SK-N-SH (cell line): Measurements from ENCODE around the gene GSG1L. TPM values are rescaled to one million over a fixed set of nuclear protein-coding genes. Genes with fewer than 3 reads are reported as not detected.

Experiments
- CTCF ChIA-PET: fragments of 300-600, 350-600 bp; formaldehyde crosslinking; extraction: SDS; loops from one replicate; lab custom pipeline; 2021; lab: Yijun Ruan, JAX
- POLR2A ChIA-PET: fragments of 350-600 bp; sonication (Branson Sonifier 250); formaldehyde crosslinking; extraction: SDS; loops from one replicate; lab custom pipeline; 2020; ENCODE audit warnings: antibody characterized with exemption, inconsistent platforms; lab: Yijun Ruan, JAX
- DNase-seq: peaks from one replicate; pipeline ENCODE4 v3.0.0; 2012
- H2AFZ ChIP-seq: fragments of 200-600 bp; sonication (generic); 2 replicates; pipeline ENCODE4 v1.8.1; 2016; ENCODE audit warnings: antibody characterized with exemption, mild to moderate bottlenecking, low read depth
- H3F3A ChIP-seq: fragments of 200-600 bp; sonication (generic); replicated peaks from 2 replicates; pipeline ENCODE3; 2016; ENCODE audit warnings: antibody characterized with exemption, mild to moderate bottlenecking; ENCODE audit not compliant: insufficient read depth
- H3K27ac ChIP-seq, 2 experiments: fragments of 200-500 bp in 1 of 2; fragments of 200-600 bp in 1 of 2; sonication (Bioruptor generic) in 1 of 2; sonication (generic), shearing (Covaris generic) in 1 of 2; 2 replicates each; pipeline versions ENCODE4 v1.5.1 to v1.6.1; 2014 to 2016; ENCODE audit warnings: low read depth in 2 of 2, inconsistent platforms in 1 of 2, low read length in 1 of 2, mild to moderate bottlenecking in 1 of 2, mixed read lengths in 1 of 2
- H3K27me3 ChIP-seq: fragments of 200-600 bp; sonication (generic), shearing (Covaris generic); 2 replicates; pipeline ENCODE4 v1.6.1; 2016; ENCODE audit warnings: mixed run types; ENCODE audit not compliant: insufficient read depth
- H3K36me3 ChIP-seq, 2 experiments: fragments of 200-500 bp in 1 of 2; fragments of 200-600 bp in 1 of 2; sonication (Bioruptor generic) in 1 of 2; sonication (generic) in 1 of 2; replicated peaks in 1 of 2; 2 replicates each; pipeline versions ENCODE3 to v1.5.1; 2014 to 2016; ENCODE audit warnings: low read length in 1 of 2, mild to moderate bottlenecking in 1 of 2; ENCODE audit not compliant: insufficient read depth in 2 of 2, control insufficient read depth in 1 of 2
- H3K4me1 ChIP-seq, 2 experiments: fragments of 200-500 bp in 1 of 2; fragments of 200-600 bp in 1 of 2; sonication (Bioruptor generic) in 1 of 2; sonication (generic), shearing (Covaris generic) in 1 of 2; 2 replicates each; pipeline versions ENCODE4 v1.5.1 to v1.6.1; 2014 to 2016; ENCODE audit warnings: low read depth in 1 of 2, low read length in 1 of 2, mixed run types in 1 of 2; ENCODE audit not compliant: insufficient read depth in 2 of 2, control insufficient read depth in 1 of 2
- H3K4me2 ChIP-seq: fragments of 200-600 bp; sonication (generic), shearing (Covaris generic); 2 replicates; pipeline ENCODE4 v1.6.1; 2017; ENCODE audit warnings: mixed run types
- H3K4me3 ChIP-seq, 2 experiments: fragments of 200-500 bp in 1 of 2; fragments of 200-600 bp in 1 of 2; sonication (Bioruptor generic) in 1 of 2; sonication (generic), shearing (Covaris generic) in 1 of 2; 2 replicates each; pipeline versions ENCODE4 v1.5.1 to v1.8.1; 2014 to 2016; ENCODE audit warnings: low read depth in 2 of 2, inconsistent platforms in 1 of 2, low read length in 1 of 2, mild to moderate bottlenecking in 1 of 2, mixed read lengths in 1 of 2, moderate library complexity in 1 of 2
- H3K79me2 ChIP-seq: fragments of 200-600 bp; sonication (generic); 2 replicates; pipeline ENCODE4 v1.8.1; 2017; ENCODE audit warnings: mild to moderate bottlenecking; ENCODE audit not compliant: insufficient read depth
- H3K9ac ChIP-seq: fragments of 200-600 bp; sonication (generic); 2 replicates; pipeline ENCODE4 v1.6.1; 2017; ENCODE audit warnings: mixed run types
- H3K9me2 ChIP-seq: fragments of 200-600 bp; sonication (generic); 2 replicates; pipeline ENCODE4 v1.6.1; 2017; ENCODE audit warnings: mixed run types
- H3K9me3 ChIP-seq: fragments of 200-600 bp; sonication (generic); 2 replicates; pipeline ENCODE4 v1.6.1; 2017; ENCODE audit warnings: mixed run types, mild to moderate bottlenecking, moderate library complexity
- H4K20me1 ChIP-seq: fragments of 200-600 bp; sonication (generic); 2 replicates; pipeline ENCODE4 v1.6.1; 2017; ENCODE audit warnings: mild to moderate bottlenecking, mixed run types; ENCODE audit not compliant: insufficient read depth
- ELF1 ChIP-seq: IDR thresholded peaks from 2 replicates; pipeline ENCODE4 v1.4.0; 2012
- GABPA ChIP-seq: IDR thresholded peaks from 2 replicates; pipeline ENCODE4 v1.4.0; 2012; ENCODE audit warnings: low read depth, mild to moderate bottlenecking
- GATA2 ChIP-seq: sonication (generic); formaldehyde crosslinking; IDR thresholded peaks from 2 replicates; pipeline ENCODE4 v1.5.0; 2020; ENCODE audit warnings: mild to moderate bottlenecking, missing genetic modification reagents
- POLR2AphosphoS5 ChIP-seq: IDR thresholded peaks from 2 replicates; pipeline ENCODE4 v1.6.1; 2012; ENCODE audit warnings: low read depth, low read length
- RFX5 ChIP-seq: IDR thresholded peaks from 2 replicates; pipeline ENCODE4 v1.6.1; 2012; ENCODE audit warnings: mild to moderate bottlenecking, improper control_type of control experiment, low read length
- RXRA ChIP-seq: IDR thresholded peaks from 2 replicates; pipeline ENCODE4 v1.4.0; 2012; ENCODE audit warnings: low read depth, mild to moderate bottlenecking, borderline replicate concordance
- SIN3A ChIP-seq: IDR thresholded peaks from 2 replicates; pipeline ENCODE4 v1.6.1; 2012; ENCODE audit warnings: low read depth, mild to moderate bottlenecking, low read length, moderate library complexity, borderline replicate concordance
- WGBS: methylation state at CpG from one replicate; pipeline ENCODE4 v1.1.6; 2017; ENCODE audit warnings: low lambda C conversion rate; 5-methylcytosine and 5-hydroxymethylcytosine counted together
- polyA plus RNA-seq, 3 experiments: library from polyadenylated mRNA; depleted of rRNA; stranded (reverse); fragments of >200 nt; gene quantifications; 2 replicates each; pipeline ENCODE4 v1.2.3, GENCODE V29; 2012
- TF ChIP-seq, protein P1 (sequence below): IDR thresholded peaks from 2 replicates; pipeline ENCODE4; 2012
- TF ChIP-seq, protein P2 (sequence below): fragments of 200-600 bp; sonication (generic); IDR thresholded peaks from 2 replicates; pipeline ENCODE4 v1.6.1; 2017; ENCODE audit warnings: antibody characterized with exemption, mild to moderate bottlenecking, moderate library complexity

Gene GSG1L
- polyA plus RNA-seq, 1 of the 3 experiments (the other 2 are of a cell fraction): not detected

DNA sequence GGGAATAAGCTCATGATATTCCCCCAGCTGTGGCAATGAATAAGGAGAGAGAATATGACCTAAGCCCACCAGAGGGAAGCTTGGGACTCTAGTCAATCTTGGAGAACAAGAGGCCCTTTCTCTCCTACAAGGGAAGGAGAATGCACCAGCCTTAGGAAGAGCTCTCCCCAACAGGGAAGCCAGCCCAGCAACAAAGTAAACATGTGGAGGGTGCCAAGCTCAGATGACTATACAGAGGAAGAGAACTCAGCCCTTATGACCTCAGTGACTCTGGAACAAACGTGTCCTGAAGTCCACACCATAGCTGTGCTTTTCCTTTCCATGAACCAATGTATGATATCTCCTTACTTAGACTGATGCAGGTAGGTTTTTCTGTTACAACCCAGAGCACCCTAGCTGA, 219.7 kb downstream of the GSG1L start:
- Histone ChIP-seq H3F3A (no peaks in the 10 kb centered on the region), H3K9me3 (no peaks in the 10 kb centered on the region), H3K36me3 (no peaks in the 10 kb centered on the region), H3K4me2 (no peak overlapping the region), H2AFZ (no peak overlapping the region), H3K27ac (no peak overlapping the region), H3K27me3 (no peaks in the 10 kb centered on the region), H4K20me1 (no peaks in the 10 kb centered on the region), H3K9ac (no peak overlapping the region), H3K4me1 (no peaks in the 10 kb centered on the region), H3K4me3 (no peak overlapping the region), H3K79me2 (no peaks in the 10 kb centered on the region), H3K9me2 (no peaks in the 10 kb centered on the region)
- TF ChIP-seq POLR2AphosphoS5 (no peak), RXRA (no peak), GABPA (no peak), RFX5 (no peak), SIN3A (no peak)
- TF ChIP-seq, protein P1, sequence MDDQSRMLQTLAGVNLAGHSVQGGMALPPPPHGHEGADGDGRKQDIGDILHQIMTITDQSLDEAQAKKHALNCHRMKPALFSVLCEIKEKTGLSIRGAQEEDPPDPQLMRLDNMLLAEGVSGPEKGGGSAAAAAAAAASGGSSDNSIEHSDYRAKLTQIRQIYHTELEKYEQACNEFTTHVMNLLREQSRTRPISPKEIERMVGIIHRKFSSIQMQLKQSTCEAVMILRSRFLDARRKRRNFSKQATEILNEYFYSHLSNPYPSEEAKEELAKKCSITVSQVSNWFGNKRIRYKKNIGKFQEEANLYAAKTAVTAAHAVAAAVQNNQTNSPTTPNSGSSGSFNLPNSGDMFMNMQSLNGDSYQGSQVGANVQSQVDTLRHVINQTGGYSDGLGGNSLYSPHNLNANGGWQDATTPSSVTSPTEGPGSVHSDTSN: no peak
- 0% methylated on average over 1 of the region's 1 CpG for WGBS
- ChIA-PET POLR2A (no interaction called here), CTCF (interaction anchor here (0.9 to 2.3 kb wide), 5 partner anchors 11 to 204 kb away, joined by 3 to 9 read pairs (median 5); no protein-coding TSS in a partner anchor)
- DNase-seq: no peak

DNA sequence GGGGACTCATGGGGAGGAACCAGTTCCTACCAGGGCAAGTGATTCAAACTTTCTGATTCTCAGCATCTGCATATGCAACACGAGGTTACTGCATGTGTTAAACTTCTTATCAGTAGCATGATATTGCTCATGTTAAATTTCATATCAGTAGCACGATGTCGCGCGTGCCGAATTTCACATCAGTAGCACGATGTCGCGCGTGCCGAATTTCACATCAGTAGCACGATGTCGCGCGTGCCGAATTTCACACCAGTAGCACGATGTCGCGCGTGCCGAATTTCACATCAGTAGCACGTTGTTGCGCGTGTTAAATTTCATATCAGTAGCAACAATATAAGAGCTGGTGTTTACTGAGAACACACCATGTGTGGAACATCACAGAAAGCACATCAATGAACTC, 221.6 kb downstream of the GSG1L start:
- no peaks in the 10 kb centered on the region for H3K27me3 ChIP-seq
- CTCF ChIA-PET: interaction anchor here (2.3 kb wide), 1 partner anchor 202 kb away, joined by 9 read pairs; no protein-coding TSS in a partner anchor

More for the DNA sequence above, 221.6 kb downstream of the GSG1L start:
- Histone ChIP-seq H3K9ac (no peak overlapping the region), H3K9me3 (no peaks in the 10 kb centered on the region), H3K27ac (no peak overlapping the region), H3K4me2 (no peak overlapping the region), H3F3A (no peaks in the 10 kb centered on the region), H2AFZ (no peak overlapping the region), H3K9me2 (no peaks in the 10 kb centered on the region), H3K4me3 (no peak overlapping the region), H3K79me2 (no peaks in the 10 kb centered on the region), H3K4me1 (no peaks in the 10 kb centered on the region), H3K36me3 (no peaks in the 10 kb centered on the region), H4K20me1 (no peaks in the 10 kb centered on the region)
- 79% methylated on average over 24 of the region's 24 CpGs for WGBS
- no peak for DNase-seq
- POLR2A ChIA-PET: no interaction called here
- TF ChIP-seq SIN3A (no peak), ELF1 (no peak), GATA2 (CRISPR knock-in tag) (no peak)
- TF ChIP-seq, protein P2, sequence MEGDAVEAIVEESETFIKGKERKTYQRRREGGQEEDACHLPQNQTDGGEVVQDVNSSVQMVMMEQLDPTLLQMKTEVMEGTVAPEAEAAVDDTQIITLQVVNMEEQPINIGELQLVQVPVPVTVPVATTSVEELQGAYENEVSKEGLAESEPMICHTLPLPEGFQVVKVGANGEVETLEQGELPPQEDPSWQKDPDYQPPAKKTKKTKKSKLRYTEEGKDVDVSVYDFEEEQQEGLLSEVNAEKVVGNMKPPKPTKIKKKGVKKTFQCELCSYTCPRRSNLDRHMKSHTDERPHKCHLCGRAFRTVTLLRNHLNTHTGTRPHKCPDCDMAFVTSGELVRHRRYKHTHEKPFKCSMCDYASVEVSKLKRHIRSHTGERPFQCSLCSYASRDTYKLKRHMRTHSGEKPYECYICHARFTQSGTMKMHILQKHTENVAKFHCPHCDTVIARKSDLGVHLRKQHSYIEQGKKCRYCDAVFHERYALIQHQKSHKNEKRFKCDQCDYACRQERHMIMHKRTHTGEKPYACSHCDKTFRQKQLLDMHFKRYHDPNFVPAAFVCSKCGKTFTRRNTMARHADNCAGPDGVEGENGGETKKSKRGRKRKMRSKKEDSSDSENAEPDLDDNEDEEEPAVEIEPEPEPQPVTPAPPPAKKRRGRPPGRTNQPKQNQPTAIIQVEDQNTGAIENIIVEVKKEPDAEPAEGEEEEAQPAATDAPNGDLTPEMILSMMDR: no peak
